GM23248 (cell line): ENCODE measurements around the gene DPP10.

Experiments
- EZH2 ChIP-seq: fragments of 200-600 bp; sonication (generic); IDR thresholded peaks from 2 replicates; pipeline ENCODE4 v1.6.1; 2018; ENCODE audit warnings: antibody characterized with exemption, mild to moderate bottlenecking; ENCODE audit not compliant: insufficient read depth, poor library complexity, severe bottlenecking
- EZH2phosphoT487 ChIP-seq: fragments of 200-600 bp; sonication (generic); IDR thresholded peaks from 2 replicates; pipeline ENCODE4 v1.6.1; 2018; ENCODE audit warnings: antibody characterized with exemption, moderate library complexity, mild to moderate bottlenecking, low read depth; ENCODE audit not compliant: insufficient read depth

DNA sequence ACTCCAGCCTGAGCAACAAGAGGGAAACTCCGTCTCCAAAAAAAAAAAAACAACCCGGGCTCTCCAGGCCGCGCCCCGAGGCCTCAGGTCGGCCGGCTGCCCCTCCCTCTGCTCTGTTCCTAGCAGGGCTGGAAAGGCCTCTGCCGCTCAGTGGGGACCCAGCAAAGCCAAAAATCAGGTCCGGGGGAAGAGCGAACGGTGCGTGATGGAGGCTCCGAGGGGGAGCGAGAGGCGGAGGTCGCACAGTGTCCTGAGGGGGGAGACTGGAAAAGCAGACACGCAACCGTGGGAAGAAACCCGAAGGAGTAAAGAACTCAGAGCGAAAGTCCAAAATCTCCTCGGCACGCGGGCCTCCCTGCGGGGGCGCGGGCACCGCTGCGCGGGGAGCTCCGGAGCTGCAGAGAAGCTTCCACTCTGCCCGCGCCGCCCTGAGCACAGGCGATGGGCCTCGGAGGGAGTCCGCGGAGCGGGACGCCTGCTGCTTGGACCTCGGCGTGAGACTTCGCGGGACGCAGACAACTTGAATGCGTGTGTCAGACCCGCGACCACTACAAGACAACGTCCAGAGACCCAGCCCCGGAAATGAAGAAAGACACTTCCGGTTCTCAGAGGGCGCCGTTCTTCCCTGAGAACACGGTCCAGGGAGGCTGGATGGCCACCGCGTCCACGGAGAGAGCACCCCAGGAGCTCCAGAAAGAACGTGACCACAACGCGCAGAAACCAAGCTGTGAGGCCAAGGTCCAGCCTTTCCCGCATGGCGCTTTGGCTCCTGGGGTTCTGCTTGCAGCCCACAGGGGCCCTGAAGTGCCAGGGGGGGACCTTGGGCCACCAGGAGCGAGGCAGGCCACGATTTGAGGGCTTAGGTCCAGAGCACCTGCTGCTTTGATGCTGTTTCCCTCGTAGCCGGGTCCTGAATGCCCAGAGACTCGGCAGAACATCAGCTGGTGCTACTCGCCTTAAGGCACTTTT lies 219.8 kb downstream of the DPP10 start:
- TF ChIP-seq EZH2 (no peak), EZH2phosphoT487 (no peak)
